DOHH2 (cell line): ENCODE data around the gene TBC1D20.

Experiments used
- CTCF ChIP-seq: fragments of 200-600 bp; sonication (generic); IDR thresholded peaks from one replicate; pipeline ENCODE4 v1.5.1; 2014; ENCODE audit warnings: antibody characterized with exemption, mild to moderate bottlenecking, low read depth, low read length; ENCODE audit not compliant: poor library complexity, severe bottlenecking
- EZH2phosphoT487 ChIP-seq: fragments of 200-600 bp; sonication (generic); IDR thresholded peaks from 2 replicates; pipeline ENCODE4 v1.6.1; 2017; ENCODE audit warnings: borderline replicate concordance, mild to moderate bottlenecking, antibody characterized with exemption, low read length, moderate library complexity, mixed read lengths

- TF ChIP-seq CTCF, result no peak
- TF ChIP-seq EZH2phosphoT487, result no peak
Measured at GRCh38 chr20:440636-441035, 21.7 kb downstream of the TBC1D20 start.
